ENCODE results near the gene NCLN. TPM values are rescaled to one million over a fixed set of nuclear protein-coding genes. Genes with fewer than 3 reads are reported as not detected.
A peak's percentile ranks its signal among the peaks of the same experiment; 100 is the strongest.
"Not testable (repeated sequence)": the region's sequence is repeated elsewhere in the genome, so short reads cannot be mapped to it uniquely, and the experiment has no call there.

NCLN gene
- total RNA-seq, 1 donor from 2014 or later = 20.0 TPM

DNA sequence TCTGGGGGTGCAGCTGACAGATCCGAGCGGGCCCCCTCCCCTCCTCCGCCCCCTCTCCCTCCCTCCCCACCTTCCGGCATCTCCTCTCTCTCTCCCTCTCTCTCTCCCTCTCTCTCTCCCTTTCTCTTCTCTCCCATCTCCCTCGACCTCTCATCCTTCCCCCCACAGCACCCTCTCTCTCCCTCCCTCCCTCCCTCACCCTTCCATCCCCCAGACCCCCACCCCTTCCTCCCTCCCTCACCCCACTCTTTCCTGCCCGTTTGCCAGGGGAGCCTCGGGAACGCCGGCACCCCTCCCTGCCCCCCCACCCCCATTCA lies 39.4 kb downstream of the NCLN start:
- no peak for DNase-seq

GRCh38 chr19:3225677-3226093 lies 40.0 kb downstream of the NCLN start:
- no peak for DNase-seq

GRCh38 chr19:3227054-3227626 lies 41.4 kb downstream of the NCLN start:
- no peak for DNase-seq

DNA sequence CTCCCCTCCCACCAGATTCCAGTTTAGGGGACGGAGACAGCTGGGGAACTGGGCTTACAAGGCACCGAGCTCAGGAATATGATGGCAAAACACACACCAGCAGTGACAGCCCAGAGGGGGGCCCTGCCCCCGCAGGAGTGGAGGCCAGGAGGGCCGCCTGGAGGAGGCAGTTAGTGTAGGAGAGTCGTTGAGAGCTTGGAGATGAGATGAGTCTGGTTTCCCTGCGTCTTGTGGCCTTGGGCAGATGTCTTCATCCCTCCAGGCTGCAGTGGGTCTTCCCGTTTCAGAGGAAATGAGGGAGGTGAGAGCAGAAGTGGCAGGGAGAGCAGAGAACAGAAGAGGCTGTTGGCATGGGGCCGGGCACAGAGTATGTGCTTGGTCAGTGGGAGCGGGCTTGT lies 43.6 kb downstream of the NCLN start:
- no peak for DNase-seq

DNA sequence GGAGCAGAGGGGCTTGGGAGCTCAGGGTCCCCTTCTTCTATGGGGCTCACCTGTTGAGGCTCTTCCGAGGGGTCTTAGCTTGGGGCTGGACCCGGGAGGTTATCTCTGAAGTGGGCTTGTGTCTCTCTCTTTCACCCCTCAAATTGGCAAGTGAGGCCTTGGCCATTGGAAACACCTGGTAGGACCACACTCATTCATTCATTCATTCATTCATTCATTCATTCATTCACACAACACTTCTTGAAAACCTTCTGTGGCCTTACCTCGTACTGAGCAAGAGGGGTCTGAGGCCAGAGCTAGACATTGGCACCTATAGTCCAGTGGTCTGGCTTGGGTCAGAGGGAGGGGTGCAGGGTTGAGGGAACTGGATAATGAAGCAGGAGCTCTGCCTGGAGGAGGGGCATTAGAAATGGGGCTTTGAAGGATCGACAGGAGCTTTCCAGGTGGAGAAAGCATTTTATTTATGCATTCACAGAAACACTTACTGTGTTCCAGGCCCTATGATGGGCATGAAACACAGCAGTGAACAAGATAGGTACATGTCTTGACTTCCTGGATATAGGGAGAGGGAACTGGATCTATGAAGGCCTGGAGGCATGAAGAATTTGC lies 44.3 kb downstream of the NCLN start:
- DNase-seq = no peak

DNA sequence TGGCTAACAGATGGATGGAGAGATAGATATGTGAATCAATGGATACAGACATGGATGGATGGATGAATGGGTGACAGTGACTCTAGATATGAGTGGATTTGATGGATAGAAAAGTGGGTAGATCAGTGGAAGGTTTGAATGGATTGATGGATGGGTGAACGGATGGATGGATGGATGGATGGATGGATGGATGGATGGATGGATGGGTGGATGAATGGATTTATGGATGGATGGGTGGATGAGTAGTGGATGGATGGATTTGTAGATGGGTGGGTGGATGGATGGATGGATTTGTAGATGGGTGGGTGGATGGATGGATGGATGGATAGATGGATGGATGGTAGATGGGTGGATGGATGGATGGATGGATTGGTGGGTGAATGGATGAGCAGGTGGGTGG lies 45.6 kb downstream of the NCLN start:
- DNase-seq = no peak

DNA sequence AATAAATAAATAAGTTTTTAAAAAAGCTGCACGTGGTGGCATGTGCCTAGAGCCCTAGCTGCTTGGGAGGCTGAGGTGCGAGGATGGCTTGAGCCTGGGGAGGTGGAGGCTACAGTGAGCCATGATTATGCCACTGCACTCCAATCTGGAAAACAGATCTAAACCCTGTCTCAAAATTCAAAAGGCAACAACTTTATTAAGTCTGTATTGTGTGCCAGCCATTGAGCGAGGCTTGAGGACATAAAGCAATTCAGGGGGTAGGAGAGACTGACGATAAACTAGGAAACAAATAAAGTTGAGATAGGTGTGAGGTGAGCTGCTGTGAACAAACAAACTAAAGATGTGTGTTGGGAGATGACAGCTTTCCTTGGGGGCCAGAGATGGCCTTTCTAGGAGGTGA lies 47.4 kb downstream of the NCLN start:
- no peak for DNase-seq

DNA sequence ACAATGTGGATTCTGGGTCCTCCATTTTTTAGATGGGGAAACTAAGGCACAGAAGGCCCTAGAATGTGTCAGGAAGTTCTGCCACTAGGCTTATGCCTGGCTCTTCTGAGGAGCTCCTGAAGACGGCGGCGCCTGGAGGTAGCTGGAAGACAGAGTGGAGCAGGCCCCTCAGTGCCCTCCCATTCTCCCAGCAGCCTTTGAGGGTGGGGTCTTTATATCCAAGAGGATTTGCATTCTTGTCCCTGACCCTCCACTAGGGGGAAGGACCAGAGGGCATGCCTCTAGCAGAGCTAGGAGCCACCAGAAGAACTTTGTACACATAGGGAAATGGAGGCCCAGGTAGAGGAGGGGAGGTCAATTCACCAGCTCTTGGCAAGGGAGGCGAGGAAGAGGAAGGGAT lies 48.1 kb downstream of the NCLN start:
- DNase-seq = no peak

DNA sequence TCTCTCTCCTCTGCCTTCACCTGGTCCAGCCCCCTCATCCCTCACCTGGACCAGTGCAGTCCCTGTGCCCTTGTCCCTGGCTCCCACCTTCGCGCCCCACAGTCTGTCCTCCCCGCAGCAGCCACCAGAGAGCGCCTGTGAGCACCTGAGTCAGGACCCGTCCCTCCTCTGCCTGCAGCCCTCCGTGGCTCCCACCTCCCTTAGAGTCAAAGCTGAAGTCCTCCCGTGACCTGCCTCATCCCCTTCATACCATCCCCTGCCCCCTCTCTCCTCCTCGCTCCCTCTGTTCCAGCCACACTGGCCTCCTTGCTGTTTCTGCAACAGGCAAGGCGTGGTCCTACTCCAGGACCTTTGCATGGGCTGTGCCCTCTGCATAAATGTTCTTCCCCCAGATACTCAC lies 49.1 kb downstream of the NCLN start:
- no peak for DNase-seq

DNA sequence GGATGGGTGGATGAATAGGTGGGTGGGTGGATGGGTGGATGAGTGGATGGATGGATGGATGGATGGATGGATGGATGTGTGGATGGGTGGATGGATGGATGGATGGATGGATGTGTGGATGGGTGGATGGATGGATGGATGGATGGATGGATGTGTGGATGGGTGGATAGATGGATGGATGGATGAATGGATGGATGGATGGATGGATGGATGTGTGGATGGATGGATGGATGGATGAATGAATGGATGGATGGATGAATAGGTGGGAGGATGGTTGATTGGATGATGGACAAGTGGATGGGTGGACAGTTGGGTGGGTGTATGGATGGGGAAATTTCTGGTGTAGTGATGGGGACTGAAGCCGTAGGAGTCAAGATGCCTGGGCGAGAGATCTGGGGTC lies 49.9 kb downstream of the NCLN start:
- not testable (repeated sequence) for DNase-seq

- DNase-seq = no peak
These were observed 50.5 kb downstream of the NCLN start for GRCh38 chr19:3236272-3236671.

GRCh38 chr19:3238066-3238561 lies 52.4 kb downstream of the NCLN start:
- no peak for DNase-seq

DNA sequence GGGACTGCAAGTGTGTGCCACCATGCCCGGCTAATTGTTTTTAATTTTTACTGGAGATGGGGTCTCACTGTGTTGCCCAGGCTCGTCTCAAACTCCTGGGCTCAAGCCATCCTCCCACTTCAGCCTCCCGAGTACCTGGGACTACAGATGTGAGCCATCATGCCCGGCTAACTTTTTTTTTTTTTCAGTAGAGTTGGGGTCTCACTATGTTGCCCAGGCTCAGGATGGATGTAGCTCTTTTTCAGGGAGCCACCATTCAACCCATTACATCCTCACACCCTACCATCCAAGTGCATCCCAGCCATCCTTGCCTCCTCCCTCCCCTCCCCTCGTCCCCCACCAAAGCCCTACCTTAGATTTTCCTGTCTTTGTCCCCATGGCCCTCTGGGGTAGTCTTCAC lies 53.6 kb downstream of the NCLN start:
- DNase-seq = no peak

DNA sequence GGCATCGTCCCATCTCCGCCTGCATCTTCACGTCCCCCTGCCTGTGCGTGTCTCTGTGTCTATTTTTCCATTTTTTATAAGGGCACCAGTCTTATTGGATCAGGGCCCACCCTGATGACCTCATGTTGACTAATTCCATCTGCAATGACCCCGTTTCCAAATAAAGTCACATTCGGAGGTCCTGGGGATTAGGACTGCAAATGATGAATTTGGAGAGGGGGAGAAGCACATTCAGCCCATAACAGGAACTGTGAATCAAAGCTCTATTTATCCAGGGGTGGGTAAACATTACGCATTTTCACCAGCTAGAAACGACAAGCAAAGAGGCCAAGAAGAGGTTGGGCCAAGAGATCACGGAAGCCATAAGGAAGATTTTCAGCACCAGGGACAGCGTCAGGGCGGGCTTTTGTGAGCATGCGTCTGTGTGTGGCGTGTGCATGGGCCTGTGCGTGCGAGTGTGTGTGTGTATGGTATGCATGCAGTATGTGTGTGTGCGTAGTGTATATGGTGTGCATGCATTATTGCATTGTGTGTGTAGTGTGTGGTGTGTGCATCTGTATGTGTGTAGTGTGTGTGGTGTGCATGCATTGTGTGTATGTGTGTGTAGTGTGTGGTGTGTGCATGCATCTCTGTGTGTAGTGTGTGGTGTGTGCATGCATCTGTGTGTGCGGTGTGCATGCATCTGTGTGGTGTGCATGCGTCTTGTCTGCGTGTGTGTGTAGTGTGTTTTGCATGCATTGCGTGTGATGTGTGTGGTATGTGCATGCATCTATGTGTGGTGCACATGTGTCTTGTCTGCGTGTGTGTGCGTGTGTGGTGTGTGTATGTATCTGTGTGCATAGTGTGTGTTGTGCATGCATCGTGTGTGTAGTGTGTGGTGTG lies 58.3 kb downstream of the NCLN start:
- peak; percentile 85 for DNase-seq

GRCh38 chr19:3245050-3245449 lies 59.3 kb downstream of the NCLN start:
- no peak for DNase-seq

GRCh38 chr19:3248728-3249326 lies 63.1 kb downstream of the NCLN start:
- no peak for DNase-seq

- no peak for DNase-seq
These were observed 63.7 kb downstream of the NCLN start for GRCh38 chr19:3249408-3249807.

DNA sequence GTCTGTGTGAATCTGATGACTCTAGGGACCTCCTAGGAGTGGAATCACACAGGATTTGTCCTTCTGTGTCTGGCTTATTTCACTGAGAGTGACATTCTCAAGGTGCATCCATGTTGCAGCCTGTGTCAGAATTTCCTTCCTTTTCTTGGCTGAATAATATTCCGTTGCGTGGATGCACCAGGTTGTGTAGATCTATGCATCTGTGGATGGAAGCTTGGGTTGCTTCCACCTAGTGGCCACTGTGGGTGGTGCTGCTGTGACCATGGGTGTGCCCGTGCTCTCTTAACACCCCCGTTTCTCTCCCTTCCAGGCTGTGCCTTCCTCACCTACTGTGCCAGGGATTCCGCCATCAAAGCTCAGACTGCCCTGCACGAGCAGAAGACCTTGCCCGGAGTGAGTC lies 64.9 kb downstream of the NCLN start:
- no peak for DNase-seq

- no peak for DNase-seq
These were observed 65.5 kb downstream of the NCLN start for GRCh38 chr19:3251229-3251628.

DNA sequence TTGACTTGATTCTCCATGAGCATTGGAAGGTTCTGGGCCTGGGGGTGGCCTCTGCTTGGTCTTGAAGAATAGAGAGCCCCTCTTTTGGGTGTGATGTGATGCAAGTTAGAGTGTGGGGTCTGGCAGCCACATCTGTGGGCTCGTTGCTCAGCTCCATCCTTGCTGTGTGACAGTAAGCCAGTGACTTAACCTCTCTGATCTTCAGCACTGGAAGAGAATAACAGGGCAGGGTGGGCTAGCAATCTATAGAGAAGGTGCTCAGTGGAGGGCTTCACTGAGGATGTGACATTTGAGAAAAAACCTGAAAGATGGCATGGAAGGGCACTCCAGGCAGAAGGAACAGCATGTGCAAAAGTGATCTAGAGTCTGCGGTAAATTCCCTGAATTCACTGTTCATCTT lies 66.9 kb downstream of the NCLN start:
- no peak for DNase-seq

DNA sequence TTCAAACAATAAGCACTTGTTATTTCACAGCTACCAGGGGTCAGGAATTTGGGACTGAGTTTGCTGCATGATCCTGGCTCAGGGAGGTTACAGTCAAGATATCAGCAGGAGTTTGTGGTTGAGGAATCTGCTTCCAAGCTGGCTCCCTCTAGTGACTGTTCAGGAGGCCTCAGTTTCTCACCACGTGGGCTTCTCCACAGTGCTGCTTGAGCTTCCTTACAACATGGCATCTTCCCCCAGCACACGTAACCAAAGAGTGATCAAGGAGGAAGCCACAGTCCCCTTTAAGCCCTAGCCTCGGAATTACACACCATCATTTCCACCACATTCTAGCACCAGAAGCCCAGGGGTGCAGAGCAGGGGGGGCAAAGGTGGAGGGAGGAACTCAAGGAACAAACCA lies 67.5 kb downstream of the NCLN start:
- no peak for DNase-seq

- no peak for DNase-seq
These were observed 68.8 kb downstream of the NCLN start for GRCh38 chr19:3254520-3254919.

- no peak for DNase-seq
These were observed 71.3 kb downstream of the NCLN start for GRCh38 chr19:3257071-3257470.

Measured in tongue (tissue), 2 donors.